Esophagus squamous epithelium (tissue), 4 donors: ENCODE data around the gene ADAMTS2.

Experiments used
- CTCF ChIP-seq, 6 experiments: fragments of 450-650 bp in 4 of 6; fragments of 200-600 bp in 2 of 6; sonication (generic) in 2 of 6; IDR thresholded peaks; one replicate each; pipeline ENCODE4 v1.5.1; 2016 to 2019; ENCODE audit warnings: antibody characterized with exemption in 6 of 6, mild to moderate bottlenecking in 4 of 6, moderate library complexity in 4 of 6
- POLR2A ChIP-seq, 4 donors: fragments of 450-650 bp; IDR thresholded peaks; one replicate each; pipeline ENCODE4 v1.6.1; 2017; ENCODE audit warnings: antibody characterized with exemption in 4 of 4, mild to moderate bottlenecking in 4 of 4, moderate library complexity in 3 of 4

DNA sequence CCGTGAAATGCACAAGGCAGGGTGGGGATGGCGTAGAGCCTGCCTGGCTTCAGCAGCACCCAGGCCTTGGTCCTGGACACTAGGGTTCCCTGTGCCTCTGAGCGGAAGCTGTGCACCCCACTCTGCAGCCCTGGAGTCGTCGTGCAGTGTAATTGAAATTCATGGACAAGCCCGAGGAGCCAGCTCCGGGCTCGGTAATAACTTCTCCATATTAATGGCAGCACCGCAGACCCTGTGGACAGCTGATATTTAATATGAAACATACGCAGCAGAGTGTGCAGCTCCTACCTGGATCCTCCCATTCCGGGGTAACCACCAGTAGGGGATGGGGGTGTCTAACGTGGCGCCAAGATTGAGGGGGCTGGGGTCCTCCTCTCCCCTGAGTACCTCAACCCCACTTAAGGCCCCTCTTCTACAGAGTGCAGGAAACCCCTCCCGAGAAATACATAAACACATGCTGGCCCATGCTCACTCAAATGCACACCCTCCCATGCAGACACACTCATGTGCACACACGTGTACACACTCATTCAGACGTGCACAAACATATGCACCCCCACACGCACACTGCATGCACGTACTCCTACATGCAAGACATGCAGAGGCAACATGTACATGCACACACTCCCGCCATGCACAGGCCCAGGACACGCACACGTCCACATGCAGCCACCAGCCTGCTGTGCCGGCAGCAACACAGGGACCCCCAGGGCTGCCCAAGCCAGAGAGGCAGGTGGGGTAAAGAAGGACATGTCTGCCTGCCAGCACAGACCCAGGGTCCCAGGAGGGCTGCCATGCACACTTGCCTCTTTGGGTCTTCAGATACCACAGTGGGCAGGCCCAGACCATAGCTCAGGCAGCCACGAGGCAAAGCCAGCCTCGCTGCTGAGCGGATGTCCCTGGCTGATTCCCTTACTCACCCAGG, 8.1 kb downstream of the ADAMTS2 start:
- TF ChIP-seq CTCF (IDR thresholded peaks at IDR 0.05) (no peak), POLR2A (IDR thresholded peaks at IDR 0.05) (no peak)
